ENCODE results near the gene MAGEC3.

Gene MAGEC3

GRCh38 chrX:141838016-141838415, at the start of gene MAGEC3:
TSS of gene MAGEC3 (plus strand) at chrX:141838316. CDS start at chrX:141838316, 0 bp downstream.
- TF ChIP-seq GATA3 (IDR thresholded peaks at IDR 0.05; ENCODE audit: low read depth, low read length), result no peak
- no peak for TF ChIP-seq GATA2 (IDR thresholded peaks at IDR 0.05; ENCODE audit: low read depth, low read length)

GRCh38 chrX:141791856-141792255, 46.3 kb upstream of the MAGEC3 start:
- TF ChIP-seq GATA2 (IDR thresholded peaks at IDR 0.05; ENCODE audit: low read depth, low read length) (no peak), GATA3 (IDR thresholded peaks at IDR 0.05; ENCODE audit: low read depth, low read length) (no peak)

- TF ChIP-seq GATA3 (IDR thresholded peaks at IDR 0.05; ENCODE audit: low read depth, low read length), result no peak
These were observed 26.7 kb upstream of the MAGEC3 start for GRCh38 chrX:141811438-141811837.

DNA sequence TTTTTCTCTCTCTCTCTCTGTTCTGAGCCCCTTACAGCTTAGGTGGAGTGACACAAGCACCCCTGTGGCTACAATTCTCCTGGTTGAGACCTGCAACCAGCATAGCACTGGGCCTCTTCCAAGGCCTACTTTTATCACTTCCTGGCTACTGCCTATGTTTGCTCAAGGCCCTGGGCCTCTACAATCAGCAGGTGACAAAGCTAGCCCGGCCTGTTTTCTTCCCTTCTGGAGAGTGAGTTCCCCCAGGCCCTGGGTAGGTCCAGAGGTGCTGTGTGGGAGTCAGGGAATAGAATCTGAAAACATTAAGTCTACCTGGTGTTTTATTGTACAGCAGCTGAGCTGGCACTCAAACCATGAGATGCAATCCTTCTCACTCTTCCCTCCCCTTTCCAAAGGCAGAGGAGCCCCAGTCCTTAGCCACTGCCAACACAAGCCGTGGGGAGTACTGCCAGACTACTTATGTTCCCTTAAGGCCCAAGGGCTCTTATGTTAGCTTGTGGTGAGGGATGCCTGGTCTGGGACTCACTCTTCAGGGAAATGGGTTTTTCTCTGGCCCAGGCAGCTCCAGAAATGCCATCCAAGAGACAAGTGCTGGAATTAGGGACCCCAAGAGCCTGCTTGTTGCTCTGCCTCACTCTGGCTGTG, 23.8 kb upstream of the MAGEC3 start:
- no peak for TF ChIP-seq GATA3 (IDR thresholded peaks at IDR 0.05; ENCODE audit: low read depth, low read length)
- TF ChIP-seq GATA2 (IDR thresholded peaks at IDR 0.05; ENCODE audit: low read depth, low read length), result no peak

DNA sequence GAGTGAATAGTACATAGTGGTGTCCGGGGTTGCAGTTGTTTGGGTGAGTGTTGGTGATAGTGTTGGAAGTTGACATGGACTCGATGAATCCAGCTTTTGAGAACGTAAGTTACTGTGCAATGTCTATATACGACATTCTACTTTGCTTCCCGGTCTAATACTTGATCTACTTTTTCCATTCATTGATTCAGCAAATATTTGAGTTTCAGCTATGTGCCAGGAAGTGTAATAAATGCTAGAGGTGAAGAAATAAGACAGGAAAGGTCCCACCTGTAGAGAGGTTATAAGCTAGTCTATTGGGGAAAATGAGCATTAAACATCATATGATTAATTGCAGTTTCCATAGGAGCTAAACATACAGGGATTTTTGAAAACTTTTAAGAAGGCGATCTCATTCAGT, 22.2 kb upstream of the MAGEC3 start:
- TF ChIP-seq GATA2 (IDR thresholded peaks at IDR 0.05; ENCODE audit: low read depth, low read length) (no peak), GATA3 (IDR thresholded peaks at IDR 0.05; ENCODE audit: low read depth, low read length) (no peak)

DNA sequence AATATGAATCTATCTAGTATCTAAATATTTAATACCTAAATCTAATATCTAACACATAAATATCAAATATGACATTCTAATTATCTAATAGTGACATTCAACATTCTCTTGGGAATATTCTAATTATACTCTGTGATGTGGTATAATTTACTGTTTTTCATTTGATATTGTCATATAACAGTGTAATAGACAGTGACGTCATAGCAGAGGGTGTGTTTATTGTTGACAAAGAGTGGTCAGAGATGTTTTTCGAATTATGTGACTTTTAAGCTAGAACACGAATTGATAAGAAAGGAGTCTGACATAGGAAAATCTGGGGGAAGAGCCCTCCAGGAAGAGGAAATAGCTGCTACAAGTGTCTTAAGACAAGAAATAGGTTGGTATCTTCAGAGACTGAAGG, 5.9 kb upstream of the MAGEC3 start:
- no peak for TF ChIP-seq GATA3 (IDR thresholded peaks at IDR 0.05; ENCODE audit: low read depth, low read length)
- no peak for TF ChIP-seq GATA2 (IDR thresholded peaks at IDR 0.05; ENCODE audit: low read depth, low read length)

DNA sequence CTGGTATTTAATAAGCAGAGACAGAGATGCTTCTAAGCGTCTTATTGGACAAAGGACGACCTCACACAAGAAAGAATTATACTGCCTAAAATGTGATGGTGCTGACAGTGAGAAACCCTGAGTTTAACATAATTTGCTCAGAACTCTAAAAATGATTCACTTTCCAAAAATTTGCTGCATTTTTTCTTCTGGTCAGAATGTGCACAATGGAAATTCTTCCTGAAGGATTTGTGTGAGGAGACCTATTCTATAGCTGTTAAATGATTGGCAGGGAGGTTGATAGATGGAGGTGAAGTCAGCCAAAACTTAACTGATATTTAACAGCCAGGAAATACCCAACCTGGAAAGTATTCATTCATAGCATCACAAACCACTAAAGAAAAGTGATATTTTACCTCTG, 1.7 kb downstream of the MAGEC3 start:
- no peak for TF ChIP-seq GATA3 (IDR thresholded peaks at IDR 0.05; ENCODE audit: low read depth, low read length)
- no peak for TF ChIP-seq GATA2 (IDR thresholded peaks at IDR 0.05; ENCODE audit: low read depth, low read length)

DNA sequence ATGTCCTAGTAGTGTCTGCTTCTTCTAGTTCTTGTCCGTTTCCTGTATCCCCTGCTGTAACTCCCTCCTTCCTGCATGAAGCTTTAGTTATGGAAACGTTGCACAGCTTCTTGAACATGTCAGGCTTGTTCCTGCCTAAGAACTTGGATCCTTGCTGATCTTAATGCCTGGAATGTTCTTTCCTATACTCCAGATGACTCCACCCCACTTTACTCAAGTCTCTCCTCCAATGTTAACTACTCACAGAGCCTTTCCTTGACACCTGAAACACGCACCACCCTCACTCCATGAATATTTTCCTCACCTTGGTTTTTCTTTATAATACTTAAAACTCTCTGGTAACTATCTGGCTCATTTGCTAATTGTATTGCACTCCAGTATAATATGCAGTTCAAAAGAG, 19.4 kb downstream of the MAGEC3 start:
- TF ChIP-seq GATA3 (IDR thresholded peaks at IDR 0.05; ENCODE audit: low read depth, low read length) (no peak), GATA2 (IDR thresholded peaks at IDR 0.05; ENCODE audit: low read depth, low read length) (no peak)

DNA sequence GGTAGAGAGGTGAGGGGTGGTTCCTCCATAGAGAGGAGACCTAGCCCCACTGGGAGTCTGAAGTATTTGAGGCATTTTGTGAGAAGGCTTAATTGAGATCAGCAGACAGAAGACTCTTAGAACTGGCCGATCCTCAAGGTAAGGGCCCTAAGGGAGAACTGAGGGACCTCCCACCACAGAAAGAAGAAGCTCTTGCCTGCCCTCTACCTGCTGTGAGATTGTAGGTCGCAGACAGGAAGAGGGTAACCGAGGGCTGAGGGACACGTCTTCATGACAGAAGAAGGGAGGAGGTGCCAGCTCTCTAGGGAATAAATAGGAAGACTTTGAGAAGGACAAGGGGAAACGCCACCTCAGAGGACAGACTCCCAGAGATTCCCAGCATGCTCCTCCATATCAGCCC, 41.5 kb downstream of the MAGEC3 start:
- TF ChIP-seq GATA3 (IDR thresholded peaks at IDR 0.05; ENCODE audit: low read depth, low read length) (no peak), GATA2 (IDR thresholded peaks at IDR 0.05; ENCODE audit: low read depth, low read length) (no peak)

DNA sequence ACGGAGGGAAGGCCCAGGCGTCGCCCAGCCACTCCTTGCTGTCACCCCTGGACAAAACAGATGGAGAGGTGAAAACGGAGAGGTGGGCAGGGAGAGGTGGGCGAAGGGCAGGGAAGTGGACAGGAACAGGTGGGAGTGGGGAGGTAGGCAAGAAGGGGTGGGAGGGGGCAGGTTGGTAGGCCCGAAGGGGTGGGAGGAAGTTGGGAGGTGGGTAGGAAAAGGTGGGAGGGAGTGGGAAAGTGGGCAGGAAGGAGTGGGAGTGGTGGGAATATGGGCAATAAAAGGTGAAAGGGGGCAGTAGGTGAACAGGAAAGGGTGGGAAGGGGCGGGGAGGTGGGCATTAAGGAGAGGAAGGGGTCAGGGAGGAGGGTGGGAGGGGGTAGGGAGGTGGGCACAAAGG, 56.6 kb downstream of the MAGEC3 start:
- TF ChIP-seq GATA2 (IDR thresholded peaks at IDR 0.05; ENCODE audit: low read depth, low read length) (no peak), GATA3 (IDR thresholded peaks at IDR 0.05; ENCODE audit: low read depth, low read length) (no peak)

GRCh38 chrX:141897690-141898089, 59.6 kb downstream of the MAGEC3 start:
- no peak for TF ChIP-seq GATA2 (IDR thresholded peaks at IDR 0.05; ENCODE audit: low read depth, low read length)

GRCh38 chrX:141902366-141902765, 64.2 kb downstream of the MAGEC3 start:
- TF ChIP-seq GATA3 (IDR thresholded peaks at IDR 0.05; ENCODE audit: low read depth, low read length), result no peak
- no peak for TF ChIP-seq GATA2 (IDR thresholded peaks at IDR 0.05; ENCODE audit: low read depth, low read length)

GRCh38 chrX:141903400-141904155, 65.5 kb downstream of the MAGEC3 start, which contains the start of gene MAGEC1:
TSS of gene MAGEC1 (plus strand) at chrX:141903894. CDS start at chrX:141905073, 1,179 bp downstream.
- TF ChIP-seq GATA3 (IDR thresholded peaks at IDR 0.05; ENCODE audit: low read depth, low read length), result no peak
- TF ChIP-seq GATA2 (IDR thresholded peaks at IDR 0.05; ENCODE audit: low read depth, low read length), result no peak

- no peak for TF ChIP-seq GATA3 (IDR thresholded peaks at IDR 0.05; ENCODE audit: low read depth, low read length)
- no peak for TF ChIP-seq GATA2 (IDR thresholded peaks at IDR 0.05; ENCODE audit: low read depth, low read length)
These were observed 66.1 kb downstream of the MAGEC3 start for GRCh38 chrX:141904262-141904661.

DNA sequence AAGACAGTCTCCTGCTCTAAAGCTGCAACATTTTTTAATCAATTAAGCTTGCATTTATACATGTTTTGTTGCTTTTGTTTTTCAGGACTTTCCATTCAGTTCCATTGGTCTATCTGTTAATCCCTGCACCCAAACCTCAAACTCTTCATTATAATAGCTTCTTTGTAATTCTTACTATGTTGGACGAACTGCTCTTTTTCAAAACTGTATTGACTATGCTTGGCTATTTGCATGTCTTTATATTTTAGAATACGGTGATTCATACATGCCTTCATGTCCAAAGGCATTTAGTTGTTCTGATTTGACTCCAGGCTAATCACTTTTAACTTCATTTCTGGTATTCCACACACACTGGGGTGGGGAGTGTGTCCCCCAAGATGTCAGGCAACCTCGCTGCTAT, 79.7 kb downstream of the MAGEC3 start:
- TF ChIP-seq GATA2 (IDR thresholded peaks at IDR 0.05; ENCODE audit: low read depth, low read length), result no peak
- TF ChIP-seq GATA3 (IDR thresholded peaks at IDR 0.05; ENCODE audit: low read depth, low read length), result no peak
